Stomach (tissue), 9 donors: ENCODE data around the gene AKIRIN2. TPM values are rescaled to one million over a fixed set of nuclear protein-coding genes. Genes with fewer than 3 reads are reported as not detected.

ENCODE experiments used
- DNase-seq, 2 donors: peaks; one replicate each; pipeline versions ENCODE4 v3.0.0 to v3.0.0-alpha.2; 2013 to 2019
- H3K27ac ChIP-seq, 5 donors: fragments of 200-600 bp in 4 of 5; sonication (generic) in 4 of 5; one replicate each; pipeline ENCODE4 v1.5.1; 2013 to 2019; ENCODE audit warnings: mild to moderate bottlenecking in 1 of 5, moderate library complexity in 1 of 5
- H3K27me3 ChIP-seq, 3 donors: fragments of 200-600 bp; sonication (generic); one replicate each; pipeline ENCODE4 v1.5.1; 2017 to 2019; ENCODE audit warnings: mixed run types in 1 of 3
- H3K36me3 ChIP-seq, 4 donors: fragments of 200-600 bp; sonication (generic); 1 replicate in 3 of 4; 2 replicates in 1 of 4; pipeline ENCODE4 v1.5.1; 2016 to 2019
- H3K4me1 ChIP-seq, 4 donors: fragments of 200-600 bp; sonication (generic); one replicate each; pipeline ENCODE4 v1.5.1; 2016 to 2019
- H3K4me3 ChIP-seq, 4 donors: fragments of 200-600 bp; sonication (generic) in 3 of 4; one replicate each; pipeline ENCODE4 v1.5.1; 2016 to 2019; ENCODE audit warnings: mild to moderate bottlenecking in 1 of 4
- H3K9me3 ChIP-seq, 4 donors: fragments of 200-600 bp; sonication (generic); one replicate each; pipeline ENCODE4 v1.5.1; 2016 to 2019
- CTCF ChIP-seq, 7 experiments: fragments of 450-650 bp in 4 of 7; fragments of 200-600 bp in 3 of 7; sonication (generic) in 3 of 7; IDR thresholded peaks; one replicate each; pipeline ENCODE4 v1.5.1; 2016 to 2019; ENCODE audit warnings: antibody characterized with exemption in 7 of 7, control low read depth in 2 of 7, mild to moderate bottlenecking in 1 of 7
- EP300 ChIP-seq: sonication (generic); formaldehyde crosslinking; IDR thresholded peaks from one replicate; pipeline ENCODE4 v1.6.1; 2017; ENCODE audit warnings: antibody characterized with exemption
- POLR2A ChIP-seq, 4 donors: fragments of 450-650 bp; IDR thresholded peaks; one replicate each; pipeline ENCODE4 v1.6.1; 2016; ENCODE audit warnings: antibody characterized with exemption in 4 of 4, control low read depth in 2 of 4, mild to moderate bottlenecking in 1 of 4, moderate library complexity in 1 of 4
- POLR2AphosphoS5 ChIP-seq, 3 donors: sonication (generic); formaldehyde crosslinking; IDR thresholded peaks; one replicate each; pipeline ENCODE4 v1.6.1; 2016; ENCODE audit warnings: antibody characterized with exemption in 3 of 3
- WGBS, 5 donors: extraction: QIAGEN DNeasy Blood & Tissue Kit in 3 of 5; methylation state at CpG; one replicate each; pipeline versions ENCODE4 v1.1.5 to v1.1.7; 2013 to 2018; 5-methylcytosine and 5-hydroxymethylcytosine counted together
- intact Hi-C: fragments of 100-400 bp; cut with DNase I; formaldehyde crosslinking; loops from one replicate; pipeline ENCODE4 v1.15.1; 2023; ENCODE audit warnings: low total_unique reads
- polyA plus RNA-seq, 3 donors: library from polyadenylated mRNA; stranded (reverse); fragments of 200-250 nt; gene quantifications; one replicate each; pipeline ENCODE4 v1.2.3, GENCODE V29; 2013
- total RNA-seq, 5 donors: library from RNA; depleted of rRNA; stranded (reverse); fragments of >200 nt; gene quantifications; one replicate each; pipeline versions ENCODE4 v1.1.0 to v1.2.3, GENCODE V29; 2014 to 2016
- donor health status: healthy with polysubstance abuse.
- donor health status: Bipolar disorder and iron deficiency.
- donor health status: healthy.

The AKIRIN2 gene
- total and polyA plus RNA-seq, 8 donors, result 0.58 to 49.0 (median 12.7) TPM

DNA sequence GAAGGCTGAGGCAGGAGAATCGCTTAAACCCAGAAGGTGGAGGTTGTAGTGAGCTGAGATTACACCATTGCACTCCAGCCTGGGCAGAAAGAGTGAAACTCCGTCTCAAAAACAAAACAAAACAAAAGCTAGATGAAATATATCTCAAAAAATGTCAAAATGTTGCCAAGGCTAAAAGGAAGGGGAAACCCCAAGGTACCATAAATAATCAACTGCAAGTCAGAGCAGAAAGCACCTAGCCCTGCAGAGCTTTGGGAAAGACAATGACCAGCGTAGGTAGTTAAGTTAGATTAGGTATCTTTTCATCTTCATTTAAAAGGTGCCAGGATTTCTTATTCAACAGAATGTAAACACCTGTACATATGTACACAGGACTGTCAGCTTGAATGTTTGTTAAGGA lies 33.0 kb downstream of the AKIRIN2 start:
- Histone ChIP-seq H3K27ac (no peak overlapping the region), H3K4me3 (no peak overlapping the region), H3K36me3 (peaks cover 0 to 61% (median 45%) of the 10 kb centered on the region in 4 donors), H3K27me3 (no peaks in the 10 kb centered on the region), H3K4me1 (peaks cover 0 to 8% (median 0%) of the 10 kb centered on the region in 4 donors), H3K9me3 (no peaks in the 10 kb centered on the region)
- TF ChIP-seq CTCF (IDR thresholded peaks at IDR 0.05) (no peak), POLR2A (IDR thresholded peaks at IDR 0.05) (no peak), EP300 (no peak), POLR2AphosphoS5 (IDR thresholded peaks at IDR 0.05) (no peak)
- no peak for DNase-seq
- WGBS, 5 donors, result 46 to 63% (median 58%) methylated on average over 3 of the region's 3 CpGs
- intact Hi-C loops, result loop anchor here (10.0 kb wide), 1 partner anchor 126 kb away; no protein-coding TSS in a partner anchor

- Histone ChIP-seq H3K27me3 (no peaks in the 10 kb centered on the region), H3K27ac (no peak overlapping the region), H3K4me1 (peaks cover 0 to 8% (median 0%) of the 10 kb centered on the region in 4 donors), H3K9me3 (no peaks in the 10 kb centered on the region), H3K36me3 (peaks cover 0 to 51% (median 39%) of the 10 kb centered on the region in 4 donors), H3K4me3 (no peak overlapping the region)
- 85 to 90% (median 87%) methylated on average over 2 of the region's 2 CpGs for WGBS, 5 donors
- intact Hi-C loops, result loop anchor here (10.0 kb wide), 1 partner anchor 127 kb away; no protein-coding TSS in a partner anchor
- no peak for DNase-seq
- TF ChIP-seq POLR2A (IDR thresholded peaks at IDR 0.05) (no peak), CTCF (IDR thresholded peaks at IDR 0.05) (no peak)
Observed at GRCh38 chr6:87668013-87668412, 34.0 kb downstream of the AKIRIN2 start.

GRCh38 chr6:87667032-87667431 lies 35.0 kb downstream of the AKIRIN2 start:
- Histone ChIP-seq H3K4me1 (peaks cover 0 to 8% (median 0%) of the 10 kb centered on the region in 4 donors), H3K9me3 (no peaks in the 10 kb centered on the region), H3K36me3 (peaks cover 0 to 41% (median 33%) of the 10 kb centered on the region in 4 donors), H3K4me3 (no peak overlapping the region), H3K27ac (no peak overlapping the region), H3K27me3 (no peaks in the 10 kb centered on the region)
- intact Hi-C loops, result loop anchor here (10.0 kb wide), 1 partner anchor 128 kb away; no protein-coding TSS in a partner anchor
- no peak for DNase-seq
- TF ChIP-seq POLR2A (IDR thresholded peaks at IDR 0.05) (no peak), CTCF (IDR thresholded peaks at IDR 0.05) (no peak), EP300 (no peak), POLR2AphosphoS5 (IDR thresholded peaks at IDR 0.05) (no peak)

GRCh38 chr6:87664921-87665485 lies 37.0 kb downstream of the AKIRIN2 start:
- Histone ChIP-seq H3K36me3 (peaks cover 0 to 38% (median 26%) of the 10 kb centered on the region in 4 donors), H3K4me3 (no peak overlapping the region), H3K9me3 (no peaks in the 10 kb centered on the region), H3K27ac (no peak overlapping the region), H3K4me1 (peaks cover 0 to 14% (median 4%) of the 10 kb centered on the region in 4 donors), H3K27me3 (no peaks in the 10 kb centered on the region)
- TF ChIP-seq CTCF (IDR thresholded peaks at IDR 0.05) (no peak), POLR2AphosphoS5 (IDR thresholded peaks at IDR 0.05) (no peak), EP300 (no peak), POLR2A (IDR thresholded peaks at IDR 0.05) (no peak)
- intact Hi-C loops, result loop anchor here (10.0 kb wide), 1 partner anchor 130 kb away; no protein-coding TSS in a partner anchor
- DNase-seq, result no peak
